SK-N-MC (cell line): ENCODE data around the gene SVBP.

Source experiments
- EZH2 ChIP-seq: fragments of 200-600 bp; sonication (generic); IDR thresholded peaks from one replicate; pipeline ENCODE4 v1.6.1; 2017; ENCODE audit warnings: antibody characterized with exemption
- FOXP2 ChIP-seq: optimal IDR thresholded peaks from 2 replicates; pipeline ENCODE3; 2011; ENCODE audit warnings: mild to moderate bottlenecking, moderate library complexity; ENCODE audit not compliant: insufficient read depth; ENCODE audit errors: extremely low read length, control extremely low read depth
- POLR2AphosphoS5 ChIP-seq: IDR thresholded peaks from 2 replicates; pipeline ENCODE4 v1.6.1; 2012; ENCODE audit warnings: mild to moderate bottlenecking, low read depth, low read length, borderline replicate concordance

- TF ChIP-seq POLR2AphosphoS5: no peak
- no peak for TF ChIP-seq EZH2
- TF ChIP-seq FOXP2: no peak
These were observed 23.8 kb upstream of the SVBP start for GRCh38 chr1:42841010-42841409.
